ENCODE data around the gene SPRING1. TPM values are rescaled to one million over a fixed set of nuclear protein-coding genes. Genes with fewer than 3 reads are reported as not detected.

The SPRING1 gene
- total RNA-seq, 1 experiment from 2014 or later = 25.4 TPM

DNA sequence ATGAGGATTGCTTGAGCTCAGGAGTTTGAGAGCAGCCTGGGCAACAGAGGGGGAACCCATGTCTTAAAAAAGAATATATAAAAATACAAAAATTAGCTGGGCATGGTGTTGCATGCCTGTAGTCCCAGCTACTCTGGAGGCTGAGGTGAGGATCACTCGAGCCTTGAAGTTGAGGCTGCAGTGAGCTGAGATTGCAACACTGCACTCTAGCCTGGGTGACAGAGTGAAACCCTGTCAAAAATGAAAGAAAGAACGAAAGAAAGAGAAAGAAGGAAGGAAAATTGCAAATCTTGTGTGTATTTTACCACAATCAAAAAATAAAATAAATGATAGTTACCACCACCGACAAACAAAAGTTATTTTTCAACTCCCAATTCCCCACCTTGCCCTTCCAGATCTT lies 45.3 kb downstream of the SPRING1 start:
- Histone ChIP-seq H3K36me3 (no peaks in the 10 kb centered on the region), H3K4me1 (replicated peaks) (no peaks in the 10 kb centered on the region), H3K9me3 (replicated peaks) (no peaks in the 10 kb centered on the region), H3K27ac (no peak overlapping the region), H3K27me3 (replicated peaks) (peaks cover 8% of the 10 kb centered on the region; the same call in 1 of the 2 replicates), H3K4me3 (no peak overlapping the region)
- DNase-seq (ENCODE audit: low read depth in 1 of 2, low spot score in 2 of 2) = no peak

DNA sequence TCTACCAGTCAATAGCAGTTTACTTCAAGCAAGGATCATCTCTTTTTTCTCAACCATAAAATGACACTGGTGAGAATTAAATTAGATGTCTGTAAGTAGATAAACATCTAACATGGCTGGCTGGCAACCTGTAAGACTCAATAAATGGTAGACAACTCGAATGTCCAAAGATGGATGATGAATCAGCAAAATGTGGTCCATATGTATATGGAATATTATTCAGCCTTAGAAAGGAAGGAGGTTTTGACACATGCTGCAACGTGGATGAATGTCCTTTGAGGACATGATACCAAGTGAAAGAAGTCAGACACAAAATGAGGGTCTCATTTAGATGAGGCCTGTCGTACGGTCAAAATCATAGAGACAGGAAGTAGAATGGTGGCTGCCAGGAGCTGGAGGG lies 46.2 kb downstream of the SPRING1 start:
- Histone ChIP-seq H3K36me3 (no peaks in the 10 kb centered on the region), H3K27me3 (replicated peaks) (peaks cover 8% of the 10 kb centered on the region; the same call in 1 of the 2 replicates), H3K4me1 (replicated peaks) (no peaks in the 10 kb centered on the region), H3K9me3 (replicated peaks) (no peaks in the 10 kb centered on the region), H3K4me3 (no peak overlapping the region), H3K27ac (no peak overlapping the region)
- no peak for DNase-seq (ENCODE audit: low read depth in 1 of 2, low spot score in 2 of 2)

DNA sequence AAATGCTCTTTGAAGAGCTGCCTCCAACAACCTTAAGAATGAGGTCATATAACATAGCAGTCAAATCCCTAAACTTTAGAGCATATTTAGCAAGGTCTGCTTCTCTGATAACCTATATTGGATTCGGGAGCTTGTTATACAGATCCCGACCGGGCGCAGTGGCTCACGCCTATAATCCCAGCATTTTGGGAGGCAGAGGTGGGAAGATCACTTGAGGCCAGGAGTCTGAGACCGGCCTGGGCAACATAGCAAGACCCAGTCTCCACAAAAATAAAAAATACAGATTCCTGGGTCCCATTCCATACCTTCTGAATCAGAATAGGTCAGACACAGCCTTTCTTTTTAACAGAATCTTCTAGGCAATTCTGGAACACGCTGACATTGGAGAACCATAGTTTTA lies 46.7 kb downstream of the SPRING1 start:
- peaks cover 8% of the 10 kb centered on the region; the same call in 1 of the 2 replicates for H3K27me3 ChIP-seq (replicated peaks)

DNA sequence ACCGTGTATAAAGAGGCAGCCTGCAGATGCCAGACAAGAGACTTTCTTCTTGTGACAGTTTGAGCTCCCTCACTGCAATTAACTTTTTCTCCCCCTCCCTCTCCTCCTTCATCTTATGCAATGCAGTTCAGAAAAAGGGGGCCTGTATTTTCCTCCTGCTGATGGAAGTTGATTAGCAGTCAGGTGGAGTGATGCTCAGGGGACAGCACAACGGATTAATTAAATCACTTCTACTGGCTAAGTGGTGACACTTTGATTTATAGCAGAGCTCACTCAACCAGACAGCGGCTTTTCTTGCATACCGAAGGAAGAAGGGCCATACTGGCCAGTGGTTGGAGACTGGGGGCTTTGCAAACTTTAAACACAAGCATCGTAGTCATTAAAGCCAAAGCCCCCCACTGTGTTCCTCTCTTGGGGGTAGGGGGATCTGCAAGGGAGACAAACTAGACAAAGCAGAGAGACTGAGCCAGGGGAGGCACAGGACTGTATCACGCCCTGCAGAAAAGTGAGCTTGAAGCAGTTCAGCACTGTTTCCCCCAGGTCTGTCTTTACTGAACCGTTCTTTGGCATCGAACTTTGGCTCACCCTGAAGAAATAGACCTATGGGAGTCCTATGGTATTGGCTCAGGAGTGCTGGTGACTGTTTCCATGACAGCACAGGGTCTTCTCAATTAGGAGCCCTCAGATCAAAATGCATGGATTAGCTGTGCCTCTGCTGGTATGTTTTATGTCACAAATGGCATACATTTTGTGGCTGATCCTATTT lies 47.7 kb downstream of the SPRING1 start:
- Histone ChIP-seq H3K27ac (no peak overlapping the region), H3K9me3 (replicated peaks) (no peaks in the 10 kb centered on the region), H3K4me3 (no peak overlapping the region), H3K27me3 (replicated peaks) (peaks cover 8% of the 10 kb centered on the region; the same call in 1 of the 2 replicates), H3K36me3 (no peaks in the 10 kb centered on the region), H3K4me1 (replicated peaks) (no peaks in the 10 kb centered on the region)
- no peak for DNase-seq (ENCODE audit: low read depth in 1 of 2, low spot score in 2 of 2)

More for the DNA sequence above, 46.7 kb downstream of the SPRING1 start:
- no peak for DNase-seq (ENCODE audit: low read depth in 1 of 2, low spot score in 2 of 2)
- H3K4me1 ChIP-seq (replicated peaks) = no peaks in the 10 kb centered on the region
- H3K27ac ChIP-seq = no peak overlapping the region
- no peaks in the 10 kb centered on the region for H3K36me3 ChIP-seq
- H3K9me3 ChIP-seq (replicated peaks) = no peaks in the 10 kb centered on the region
- H3K4me3 ChIP-seq = no peak overlapping the region

- H3K36me3 ChIP-seq = no peaks in the 10 kb centered on the region
- peaks cover 8% of the 10 kb centered on the region; the same call in 1 of the 2 replicates for H3K27me3 ChIP-seq (replicated peaks)
- DNase-seq (ENCODE audit: low read depth in 1 of 2, low spot score in 2 of 2) = no peak
- H3K4me1 ChIP-seq (replicated peaks) = no peaks in the 10 kb centered on the region
- H3K4me3 ChIP-seq = no peak overlapping the region
- no peak overlapping the region for H3K27ac ChIP-seq
- no peaks in the 10 kb centered on the region for H3K9me3 ChIP-seq (replicated peaks)
Observed at GRCh38 chr12:116689521-116689920, 48.3 kb downstream of the SPRING1 start.

Other genes with a start within 250 kb of the SPRING1 start
- gene MAP1LC3B2, start 178.7 kb downstream of the SPRING1 start, total RNA-seq (2014; rRNA removed; shearing (Covaris generic)) = 0.37 TPM in 1 of 2 replicates, not detected in the other
- 0.47 and 0.63 TPM in 2 replicates for gene RNFT2, start 246 bp upstream of the SPRING1 start, total RNA-seq (2014; rRNA removed; shearing (Covaris generic))
- not detected in 2 replicates for gene HRK, start 143.4 kb upstream of the SPRING1 start, total RNA-seq (2014; rRNA removed; shearing (Covaris generic))
- 9.9 and 10.3 TPM in 2 replicates for gene FBXW8, start 172.9 kb upstream of the SPRING1 start, total RNA-seq (2014; rRNA removed; shearing (Covaris generic))

All from SJSA1 (cell line).